Activated naive CD4-positive, alpha-beta T cell (primary cell): ENCODE data around the gene CDC42EP1.

Experiments
- DNase-seq, 4 experiments: peaks; one replicate each; lab custom pipeline; 2025; lab: John Stamatoyannopoulos, UW

CDC42EP1 gene

GRCh38 chr22:37611207-37611606 lies 50.9 kb downstream of the CDC42EP1 start:
- DNase-seq = no peak

- DNase-seq = no peak
These were observed 56.2 kb downstream of the CDC42EP1 start for GRCh38 chr22:37616201-37617083.

GRCh38 chr22:37617431-37617830 lies 57.2 kb downstream of the CDC42EP1 start:
- DNase-seq = no peak

GRCh38 chr22:37618072-37618656 lies 57.9 kb downstream of the CDC42EP1 start:
- DNase-seq = no peak

GRCh38 chr22:37618674-37619073 lies 58.4 kb downstream of the CDC42EP1 start:
- no peak for DNase-seq
